Naive thymus-derived CD8-positive, alpha-beta T cell (primary cell): ENCODE data around the gene CACNA2D3. TPM values are rescaled to one million over a fixed set of nuclear protein-coding genes. Genes with fewer than 3 reads are reported as not detected.
A peak's percentile ranks its signal among the peaks of the same experiment; 100 is the strongest.

Experiments used
- ATAC-seq, 2 donors: fragments of 150-1000 bp; cut with Tn5 transposase in 1 of 2; sonication (Bioruptor Pico), chemical (Tn5 transposase) in 1 of 2; 1 replicate in 1 of 2; 2 replicates in 1 of 2; pipeline ENCODE4 v1.10.0; 2021; ENCODE audit warnings: mild to moderate bottlenecking in 2 of 2, moderate library complexity in 2 of 2
- POLR2A ChIA-PET: fragments of 350-600 bp; sonication (Branson Sonifier 250); formaldehyde crosslinking; loops from one replicate; lab custom pipeline; 2021; ENCODE audit warnings: antibody characterized with exemption; lab: Charles Lee
- DNase-seq, 10 donors: peaks; one replicate each; pipeline versions ENCODE4 v3.0.0 to v3.0.0-alpha.2; 2020 to 2022
- H3K27ac Mint-ChIP-seq, 10 donors: one replicate each; pipeline ENCODE4 v1.8.0; 2020 to 2022; ENCODE audit warnings: mild to moderate bottlenecking in 10 of 10, mixed read lengths in 10 of 10, moderate library complexity in 4 of 10, inconsistent platforms in 1 of 10
- H3K27me3 Mint-ChIP-seq, 5 donors: one replicate each; pipeline ENCODE4 v1.8.0; 2021 to 2022; ENCODE audit warnings: mixed read lengths in 5 of 5
- H3K36me3 Mint-ChIP-seq, 3 donors: one replicate each; pipeline ENCODE4 v1.8.0; 2020 to 2022; ENCODE audit warnings: mixed read lengths in 3 of 3, mild to moderate bottlenecking in 2 of 3, inconsistent platforms in 1 of 3
- H3K4me1 Mint-ChIP-seq, 4 donors: one replicate each; pipeline ENCODE4 v1.8.0; 2021 to 2022; ENCODE audit warnings: mixed read lengths in 4 of 4
- H3K4me3 Mint-ChIP-seq, 10 donors: one replicate each; pipeline ENCODE4 v1.8.0; 2020 to 2022; ENCODE audit warnings: mild to moderate bottlenecking in 10 of 10, mixed read lengths in 10 of 10, moderate library complexity in 6 of 10, inconsistent platforms in 1 of 10
- H3K9me3 Mint-ChIP-seq, 9 donors: one replicate each; pipeline ENCODE4 v1.8.0; 2020 to 2022; ENCODE audit warnings: mixed read lengths in 9 of 9, mild to moderate bottlenecking in 3 of 9, inconsistent platforms in 1 of 9, moderate library complexity in 1 of 9
- polyA plus RNA-seq, 3 donors: library from polyadenylated mRNA; unstranded; fragments of 300-500 nt; fragmentation: Illumina TruSeq; gene quantifications; one replicate each; pipeline ENCODE4 v1.2.3, GENCODE V29; 2021
- total RNA-seq, 8 experiments: library from RNA in 2 of 8; stranded (reverse) in 2 of 8; gene quantifications; one replicate each; pipeline ENCODE4 v1.2.3 and lab custom pipeline; 2021 to 2026

The CACNA2D3 gene
- total and polyA plus RNA-seq, 5 experiments from 2014 or later, result not detected

- no peak overlapping the region for H3K27ac Mint-ChIP-seq
Observed at GRCh38 chr3:54642147-54642546, 519.8 kb downstream of the CACNA2D3 start.

GRCh38 chr3:54647721-54648120 lies 525.4 kb downstream of the CACNA2D3 start:
- H3K27me3 Mint-ChIP-seq, result peaks cover 0 to 10% (median 3%) of the 10 kb centered on the region in 5 donors
- no peaks in the 10 kb centered on the region for H3K4me1 Mint-ChIP-seq
- POLR2A ChIA-PET, result no interaction called here
- no peak overlapping the region for H3K27ac Mint-ChIP-seq
- ATAC-seq (no peak), DNase-seq (no peak)
- H3K36me3 Mint-ChIP-seq, result no peaks in the 10 kb centered on the region
- no peak overlapping the region for H3K4me3 Mint-ChIP-seq
- peaks cover 0 to 35% (median 11%) of the 10 kb centered on the region in 9 donors for H3K9me3 Mint-ChIP-seq

More at GRCh38 chr3:54642147-54642546, 519.8 kb downstream of the CACNA2D3 start:
- POLR2A ChIA-PET, result no interaction called here
- DNase-seq, result no peak
- peaks cover 0 to 4% (median 0%) of the 10 kb centered on the region in 4 donors for H3K4me1 Mint-ChIP-seq
- H3K9me3 Mint-ChIP-seq, result peaks cover 0 to 27% (median 5%) of the 10 kb centered on the region in 9 donors
- H3K4me3 Mint-ChIP-seq, result no peak overlapping the region
- H3K36me3 Mint-ChIP-seq, result no peaks in the 10 kb centered on the region
- ATAC-seq, result no peak
- peaks cover 0 to 40% (median 21%) of the 10 kb centered on the region in 5 donors for H3K27me3 Mint-ChIP-seq

GRCh38 chr3:54649551-54649950 lies 527.2 kb downstream of the CACNA2D3 start:
- peaks cover 0 to 26% (median 7%) of the 10 kb centered on the region in 9 donors for H3K9me3 Mint-ChIP-seq
- POLR2A ChIA-PET, result no interaction called here
- DNase-seq (no peak), ATAC-seq (no peak)
- no peak overlapping the region for H3K27ac Mint-ChIP-seq
- H3K4me1 Mint-ChIP-seq, result no peaks in the 10 kb centered on the region
- no peaks in the 10 kb centered on the region for H3K36me3 Mint-ChIP-seq
- H3K4me3 Mint-ChIP-seq, result no peak overlapping the region
- peaks cover 0 to 10% (median 3%) of the 10 kb centered on the region in 5 donors for H3K27me3 Mint-ChIP-seq

GRCh38 chr3:54653456-54654195 lies 531.3 kb downstream of the CACNA2D3 start:
- peaks cover 0 to 7% (median 1%) of the 10 kb centered on the region in 5 donors for H3K27me3 Mint-ChIP-seq

GRCh38 chr3:54654776-54655175 lies 532.4 kb downstream of the CACNA2D3 start:
- POLR2A ChIA-PET, result no interaction called here
- no peak overlapping the region for H3K27ac Mint-ChIP-seq
- peaks cover 0 to 8% (median under 1%) of the 10 kb centered on the region in 9 donors for H3K9me3 Mint-ChIP-seq
- no peak for DNase-seq
- H3K36me3 Mint-ChIP-seq, result no peaks in the 10 kb centered on the region
- H3K4me1 Mint-ChIP-seq, result no peaks in the 10 kb centered on the region
- peaks cover 0 to 6% (median 1%) of the 10 kb centered on the region in 5 donors for H3K27me3 Mint-ChIP-seq
- no peak overlapping the region for H3K4me3 Mint-ChIP-seq
- ATAC-seq, result no peak

More at GRCh38 chr3:54653456-54654195, 531.3 kb downstream of the CACNA2D3 start:
- H3K9me3 Mint-ChIP-seq, result peaks cover 0 to 13% (median 4%) of the 10 kb centered on the region in 9 donors
- POLR2A ChIA-PET, result no interaction called here
- H3K27ac Mint-ChIP-seq, result no peak overlapping the region
- no peak overlapping the region for H3K4me3 Mint-ChIP-seq
- ATAC-seq (no peak), DNase-seq (no peak)
- H3K36me3 Mint-ChIP-seq, result no peaks in the 10 kb centered on the region
- no peaks in the 10 kb centered on the region for H3K4me1 Mint-ChIP-seq

- Mint-ChIP-seq H3K4me3 (no peak overlapping the region), H3K36me3 (no peaks in the 10 kb centered on the region), H3K9me3 (peaks cover 0 to 4% (median 0%) of the 10 kb centered on the region in 9 donors), H3K27ac (no peak overlapping the region), H3K27me3 (peaks cover 0 to 12% (median 0%) of the 10 kb centered on the region in 5 donors), H3K4me1 (no peaks in the 10 kb centered on the region)
- ATAC-seq (no peak), DNase-seq (no peak)
- POLR2A ChIA-PET, result no interaction called here
Observed at GRCh38 chr3:54659347-54659746, 537.0 kb downstream of the CACNA2D3 start.

GRCh38 chr3:54660714-54661132 lies 538.4 kb downstream of the CACNA2D3 start:
- Mint-ChIP-seq H3K36me3 (no peaks in the 10 kb centered on the region), H3K27ac (no peak overlapping the region), H3K4me1 (no peaks in the 10 kb centered on the region), H3K4me3 (no peak overlapping the region), H3K27me3 (peaks cover 0 to 12% (median 0%) of the 10 kb centered on the region in 5 donors), H3K9me3 (peaks cover 0 to 2% (median 0%) of the 10 kb centered on the region in 9 donors)
- DNase-seq (no peak), ATAC-seq (no peak)
- POLR2A ChIA-PET, result no interaction called here

GRCh38 chr3:54661151-54661550 lies 538.8 kb downstream of the CACNA2D3 start:
- POLR2A ChIA-PET, result no interaction called here
- DNase-seq (no peak), ATAC-seq (no peak)
- no peaks in the 10 kb centered on the region for H3K4me1 Mint-ChIP-seq
- H3K27me3 Mint-ChIP-seq, result peaks cover 0 to 12% (median 0%) of the 10 kb centered on the region in 5 donors
- no peak overlapping the region for H3K27ac Mint-ChIP-seq
- no peak overlapping the region for H3K4me3 Mint-ChIP-seq
- H3K36me3 Mint-ChIP-seq, result no peaks in the 10 kb centered on the region
- peaks cover 0 to 2% (median 0%) of the 10 kb centered on the region in 9 donors for H3K9me3 Mint-ChIP-seq

- POLR2A ChIA-PET, result no interaction called here
- Mint-ChIP-seq H3K27me3 (peaks cover 0 to 12% (median 0%) of the 10 kb centered on the region in 5 donors), H3K9me3 (peaks cover 0 to 2% (median 0%) of the 10 kb centered on the region in 9 donors), H3K4me3 (no peak overlapping the region), H3K27ac (peak overlapping the region in 1 of 10 donors; percentile 40), H3K36me3 (no peaks in the 10 kb centered on the region), H3K4me1 (no peaks in the 10 kb centered on the region)
- ATAC-seq (no peak), DNase-seq (no peak)
Observed at GRCh38 chr3:54663501-54664011, 541.2 kb downstream of the CACNA2D3 start.

GRCh38 chr3:54665016-54665600 lies 542.8 kb downstream of the CACNA2D3 start:
- POLR2A ChIA-PET, result no interaction called here
- Mint-ChIP-seq H3K27me3 (peaks cover 0 to 12% (median 2%) of the 10 kb centered on the region in 5 donors), H3K36me3 (no peaks in the 10 kb centered on the region), H3K4me3 (no peak overlapping the region), H3K9me3 (no peaks in the 10 kb centered on the region), H3K27ac (no peak overlapping the region), H3K4me1 (no peaks in the 10 kb centered on the region)
- no peak for ATAC-seq
- DNase-seq, result no peak

- Mint-ChIP-seq H3K36me3 (no peaks in the 10 kb centered on the region), H3K27ac (no peak overlapping the region), H3K4me3 (no peak overlapping the region), H3K9me3 (peaks cover 0 to 4% (median 0%) of the 10 kb centered on the region in 9 donors), H3K4me1 (no peaks in the 10 kb centered on the region), H3K27me3 (peaks cover 0 to 8% (median 0%) of the 10 kb centered on the region in 5 donors)
- POLR2A ChIA-PET, result no interaction called here
- DNase-seq, result no peak
- ATAC-seq, result no peak
Observed at GRCh38 chr3:54668236-54668635, 545.9 kb downstream of the CACNA2D3 start.

GRCh38 chr3:54670201-54671000 lies 548.0 kb downstream of the CACNA2D3 start:
- Mint-ChIP-seq H3K4me3 (no peak overlapping the region), H3K36me3 (no peaks in the 10 kb centered on the region), H3K27me3 (peaks cover 0 to 25% (median 0%) of the 10 kb centered on the region in 5 donors), H3K9me3 (peaks cover 0 to 17% (median 2%) of the 10 kb centered on the region in 9 donors), H3K27ac (no peak overlapping the region), H3K4me1 (peaks cover 0 to 2% (median 0%) of the 10 kb centered on the region in 4 donors)
- DNase-seq (no peak), ATAC-seq (no peak)
- POLR2A ChIA-PET, result no interaction called here
